GM19099 (cell line): ENCODE measurements around the gene TBC1D3G.
"Not testable (repeated sequence)": the region's sequence is repeated elsewhere in the genome, so short reads cannot be mapped to it uniquely, and the experiment has no call there.

ENCODE experiments used
- POLR2A ChIP-seq: IDR thresholded peaks from 3 replicates; pipeline ENCODE4 v1.6.1; 2011; ENCODE audit warnings: low read depth; ENCODE audit not compliant: insufficient read length; ENCODE audit errors: extremely low read depth

The TBC1D3G gene

GRCh38 chr17:36323584-36323983 lies at the start of gene TBC1D3G:
TBC1D3G (plus strand) TSS chr17:36323884; CDS start chr17:36325412, 1,528 bp downstream.
- not testable (repeated sequence) for TF ChIP-seq POLR2A
